Liver (tissue), 3 donors: ENCODE data around the gene THSD4.

Source experiments
- FOXA1 ChIP-seq: IDR thresholded peaks from 2 replicates; pipeline ENCODE4 v1.6.1; 2016; ENCODE audit warnings: antibody characterized with exemption
- GABPA ChIP-seq, 2 donors: IDR thresholded peaks in 1 of 2; conservative IDR thresholded peaks in 1 of 2; 2 replicates each; pipeline ENCODE4 v1.6.1; 2016; ENCODE audit warnings: antibody characterized with exemption in 2 of 2, mild to moderate bottlenecking in 1 of 2, moderate library complexity in 1 of 2
- JUND ChIP-seq, 2 donors: IDR thresholded peaks; 2 replicates each; pipeline ENCODE4 v1.6.1; 2016; ENCODE audit warnings: antibody characterized with exemption in 2 of 2
- RAD21 ChIP-seq, 2 donors: IDR thresholded peaks; 2 replicates each; pipeline ENCODE4 v1.6.1; 2016; ENCODE audit warnings: antibody characterized with exemption in 2 of 2, mild to moderate bottlenecking in 2 of 2
- RXRA ChIP-seq, 2 donors: IDR thresholded peaks; 2 replicates each; pipeline ENCODE4 v1.6.1; 2017 to 2018; ENCODE audit warnings: antibody characterized with exemption in 2 of 2, mild to moderate bottlenecking in 1 of 2
- SP1 ChIP-seq: IDR thresholded peaks from 2 replicates; pipeline ENCODE4 v1.6.1; 2018; ENCODE audit warnings: antibody characterized with exemption, mild to moderate bottlenecking
- TAF1 ChIP-seq: conservative IDR thresholded peaks from 2 replicates; pipeline ENCODE4 v1.6.1; 2016; ENCODE audit warnings: antibody characterized with exemption, mild to moderate bottlenecking
- TF ChIP-seq, protein P1 (sequence below): fragments of 150-350 bp; IDR thresholded peaks from 2 replicates; pipeline ENCODE4 v1.5.1; 2017; ENCODE audit warnings: improper control_type of control experiment, low read depth, low read length; ENCODE audit not compliant: missing input control
- TF ChIP-seq, protein P2 (sequence below): IDR thresholded peaks from 2 replicates; pipeline ENCODE4 v1.6.1; 2016; ENCODE audit warnings: antibody characterized with exemption
- TF ChIP-seq, protein P3 (sequence below): IDR thresholded peaks from 2 replicates; pipeline ENCODE4 v1.6.1; 2016; ENCODE audit warnings: antibody characterized with exemption, mild to moderate bottlenecking
- donor health status: healthy.
- donor health status: healthy.

DNA sequence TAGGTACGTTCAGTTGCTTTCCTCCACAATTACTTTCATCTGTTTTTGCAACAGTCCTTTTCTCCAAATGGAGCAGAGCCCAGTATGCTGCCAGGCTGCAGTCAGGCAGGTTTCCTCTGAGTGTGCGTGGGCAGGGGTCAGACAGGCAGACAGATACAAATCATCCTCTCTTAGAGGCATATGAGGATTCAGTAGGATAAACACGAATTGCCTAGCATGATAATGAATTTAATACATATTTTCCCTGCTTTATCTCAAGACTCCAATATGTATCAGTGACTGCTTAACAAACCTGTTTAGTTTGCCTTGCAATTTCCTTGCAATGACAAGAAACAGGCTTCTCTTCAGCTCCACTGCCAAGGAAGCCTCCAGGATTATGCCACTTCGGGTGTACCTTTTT lies 554.4 kb downstream of the THSD4 start:
- TF ChIP-seq, protein P1, sequence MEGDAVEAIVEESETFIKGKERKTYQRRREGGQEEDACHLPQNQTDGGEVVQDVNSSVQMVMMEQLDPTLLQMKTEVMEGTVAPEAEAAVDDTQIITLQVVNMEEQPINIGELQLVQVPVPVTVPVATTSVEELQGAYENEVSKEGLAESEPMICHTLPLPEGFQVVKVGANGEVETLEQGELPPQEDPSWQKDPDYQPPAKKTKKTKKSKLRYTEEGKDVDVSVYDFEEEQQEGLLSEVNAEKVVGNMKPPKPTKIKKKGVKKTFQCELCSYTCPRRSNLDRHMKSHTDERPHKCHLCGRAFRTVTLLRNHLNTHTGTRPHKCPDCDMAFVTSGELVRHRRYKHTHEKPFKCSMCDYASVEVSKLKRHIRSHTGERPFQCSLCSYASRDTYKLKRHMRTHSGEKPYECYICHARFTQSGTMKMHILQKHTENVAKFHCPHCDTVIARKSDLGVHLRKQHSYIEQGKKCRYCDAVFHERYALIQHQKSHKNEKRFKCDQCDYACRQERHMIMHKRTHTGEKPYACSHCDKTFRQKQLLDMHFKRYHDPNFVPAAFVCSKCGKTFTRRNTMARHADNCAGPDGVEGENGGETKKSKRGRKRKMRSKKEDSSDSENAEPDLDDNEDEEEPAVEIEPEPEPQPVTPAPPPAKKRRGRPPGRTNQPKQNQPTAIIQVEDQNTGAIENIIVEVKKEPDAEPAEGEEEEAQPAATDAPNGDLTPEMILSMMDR, result no peak
- TF ChIP-seq JUND (IDR thresholded peaks at IDR 0.05) (no peak), RXRA (IDR thresholded peaks at IDR 0.05) (no peak), GABPA (IDR thresholded peaks at IDR 0.05 in 1 of 2, conservative IDR thresholded peaks at IDR 0.05 in 1 of 2) (no peak), RAD21 (IDR thresholded peaks at IDR 0.05) (no peak), SP1 (no peak), FOXA1 (no peak), TAF1 (no peak)
- TF ChIP-seq, protein P2, sequence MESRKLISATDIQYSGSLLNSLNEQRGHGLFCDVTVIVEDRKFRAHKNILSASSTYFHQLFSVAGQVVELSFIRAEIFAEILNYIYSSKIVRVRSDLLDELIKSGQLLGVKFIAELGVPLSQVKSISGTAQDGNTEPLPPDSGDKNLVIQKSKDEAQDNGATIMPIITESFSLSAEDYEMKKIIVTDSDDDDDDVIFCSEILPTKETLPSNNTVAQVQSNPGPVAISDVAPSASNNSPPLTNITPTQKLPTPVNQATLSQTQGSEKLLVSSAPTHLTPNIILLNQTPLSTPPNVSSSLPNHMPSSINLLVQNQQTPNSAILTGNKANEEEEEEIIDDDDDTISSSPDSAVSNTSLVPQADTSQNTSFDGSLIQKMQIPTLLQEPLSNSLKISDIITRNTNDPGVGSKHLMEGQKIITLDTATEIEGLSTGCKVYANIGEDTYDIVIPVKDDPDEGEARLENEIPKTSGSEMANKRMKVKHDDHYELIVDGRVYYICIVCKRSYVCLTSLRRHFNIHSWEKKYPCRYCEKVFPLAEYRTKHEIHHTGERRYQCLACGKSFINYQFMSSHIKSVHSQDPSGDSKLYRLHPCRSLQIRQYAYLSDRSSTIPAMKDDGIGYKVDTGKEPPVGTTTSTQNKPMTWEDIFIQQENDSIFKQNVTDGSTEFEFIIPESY, result no peak
- TF ChIP-seq, protein P3, sequence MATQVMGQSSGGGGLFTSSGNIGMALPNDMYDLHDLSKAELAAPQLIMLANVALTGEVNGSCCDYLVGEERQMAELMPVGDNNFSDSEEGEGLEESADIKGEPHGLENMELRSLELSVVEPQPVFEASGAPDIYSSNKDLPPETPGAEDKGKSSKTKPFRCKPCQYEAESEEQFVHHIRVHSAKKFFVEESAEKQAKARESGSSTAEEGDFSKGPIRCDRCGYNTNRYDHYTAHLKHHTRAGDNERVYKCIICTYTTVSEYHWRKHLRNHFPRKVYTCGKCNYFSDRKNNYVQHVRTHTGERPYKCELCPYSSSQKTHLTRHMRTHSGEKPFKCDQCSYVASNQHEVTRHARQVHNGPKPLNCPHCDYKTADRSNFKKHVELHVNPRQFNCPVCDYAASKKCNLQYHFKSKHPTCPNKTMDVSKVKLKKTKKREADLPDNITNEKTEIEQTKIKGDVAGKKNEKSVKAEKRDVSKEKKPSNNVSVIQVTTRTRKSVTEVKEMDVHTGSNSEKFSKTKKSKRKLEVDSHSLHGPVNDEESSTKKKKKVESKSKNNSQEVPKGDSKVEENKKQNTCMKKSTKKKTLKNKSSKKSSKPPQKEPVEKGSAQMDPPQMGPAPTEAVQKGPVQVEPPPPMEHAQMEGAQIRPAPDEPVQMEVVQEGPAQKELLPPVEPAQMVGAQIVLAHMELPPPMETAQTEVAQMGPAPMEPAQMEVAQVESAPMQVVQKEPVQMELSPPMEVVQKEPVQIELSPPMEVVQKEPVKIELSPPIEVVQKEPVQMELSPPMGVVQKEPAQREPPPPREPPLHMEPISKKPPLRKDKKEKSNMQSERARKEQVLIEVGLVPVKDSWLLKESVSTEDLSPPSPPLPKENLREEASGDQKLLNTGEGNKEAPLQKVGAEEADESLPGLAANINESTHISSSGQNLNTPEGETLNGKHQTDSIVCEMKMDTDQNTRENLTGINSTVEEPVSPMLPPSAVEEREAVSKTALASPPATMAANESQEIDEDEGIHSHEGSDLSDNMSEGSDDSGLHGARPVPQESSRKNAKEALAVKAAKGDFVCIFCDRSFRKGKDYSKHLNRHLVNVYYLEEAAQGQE, result no peak
